AG10803 (cell line): Measurements from ENCODE around the gene DSC1.

ENCODE experiments used
- DNase-seq: peaks from one replicate; pipeline ENCODE4 v3.0.0; 2010; ENCODE audit warnings: low read depth
- H3K4me3 ChIP-seq: 2 replicates; pipeline ENCODE4 v1.5.1; 2011; ENCODE audit warnings: mild to moderate bottlenecking, low read length, control low read depth
- TF ChIP-seq, protein P1 (sequence below): conservative IDR thresholded peaks from 2 replicates; pipeline ENCODE4 v1.5.1; 2011; ENCODE audit warnings: mild to moderate bottlenecking, low read length, control low read depth, inconsistent platforms

DSC1 gene

DNA sequence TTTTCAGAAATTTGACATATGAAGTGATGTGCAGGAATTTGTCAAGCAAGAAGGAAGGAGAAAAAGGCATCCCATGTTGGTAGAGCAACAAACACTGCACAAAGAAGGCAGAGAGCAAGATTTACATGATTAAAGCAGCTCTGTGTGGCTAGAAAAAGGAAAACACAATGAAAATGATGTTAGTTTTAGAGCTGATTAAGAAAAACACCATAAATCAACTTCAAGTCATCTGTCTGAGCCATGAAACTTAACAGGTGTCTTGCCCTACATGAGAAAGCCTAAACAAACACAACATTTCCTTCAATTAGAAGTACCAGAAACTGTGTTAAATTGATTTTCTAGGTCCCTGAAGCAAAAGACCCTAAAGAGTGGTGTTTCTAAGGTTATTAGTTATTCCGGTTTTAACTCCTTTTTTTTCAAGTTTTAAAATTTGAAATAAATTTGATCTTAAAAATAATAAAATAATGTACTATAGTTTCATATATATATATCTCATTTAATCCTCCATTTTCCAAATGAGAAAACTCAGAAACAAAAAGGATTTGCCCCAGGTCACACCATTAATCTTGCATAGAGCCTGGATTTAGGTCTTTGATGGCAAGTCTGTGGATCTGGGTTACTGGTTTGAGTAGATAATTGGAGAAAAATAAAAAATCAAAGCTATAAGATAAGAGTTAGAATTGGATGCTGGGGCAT is 8.6 kb upstream of the DSC1 start:
- no peak for DNase-seq
- TF ChIP-seq, protein P1, sequence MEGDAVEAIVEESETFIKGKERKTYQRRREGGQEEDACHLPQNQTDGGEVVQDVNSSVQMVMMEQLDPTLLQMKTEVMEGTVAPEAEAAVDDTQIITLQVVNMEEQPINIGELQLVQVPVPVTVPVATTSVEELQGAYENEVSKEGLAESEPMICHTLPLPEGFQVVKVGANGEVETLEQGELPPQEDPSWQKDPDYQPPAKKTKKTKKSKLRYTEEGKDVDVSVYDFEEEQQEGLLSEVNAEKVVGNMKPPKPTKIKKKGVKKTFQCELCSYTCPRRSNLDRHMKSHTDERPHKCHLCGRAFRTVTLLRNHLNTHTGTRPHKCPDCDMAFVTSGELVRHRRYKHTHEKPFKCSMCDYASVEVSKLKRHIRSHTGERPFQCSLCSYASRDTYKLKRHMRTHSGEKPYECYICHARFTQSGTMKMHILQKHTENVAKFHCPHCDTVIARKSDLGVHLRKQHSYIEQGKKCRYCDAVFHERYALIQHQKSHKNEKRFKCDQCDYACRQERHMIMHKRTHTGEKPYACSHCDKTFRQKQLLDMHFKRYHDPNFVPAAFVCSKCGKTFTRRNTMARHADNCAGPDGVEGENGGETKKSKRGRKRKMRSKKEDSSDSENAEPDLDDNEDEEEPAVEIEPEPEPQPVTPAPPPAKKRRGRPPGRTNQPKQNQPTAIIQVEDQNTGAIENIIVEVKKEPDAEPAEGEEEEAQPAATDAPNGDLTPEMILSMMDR = no peak
- H3K4me3 ChIP-seq = no peak overlapping the region

DNA sequence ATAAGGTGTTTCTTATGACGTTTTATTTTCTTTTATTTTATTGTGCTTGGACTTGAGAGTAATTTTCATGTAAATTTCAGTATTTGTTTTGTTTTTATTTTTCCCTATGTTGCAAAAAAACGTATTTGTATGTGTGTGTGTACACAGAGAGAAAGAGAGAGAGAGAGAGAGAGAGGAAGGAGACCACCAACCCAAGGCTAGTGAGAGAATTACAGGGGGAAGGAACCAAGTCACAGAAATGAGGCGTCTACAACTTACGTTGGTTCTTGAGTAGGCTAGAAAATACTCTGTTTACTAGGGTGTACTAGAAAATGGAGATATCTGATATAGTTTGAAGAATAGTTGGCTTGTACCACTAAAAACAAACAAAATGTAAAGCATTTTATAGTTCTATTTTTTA is 7.7 kb upstream of the DSC1 start:
- H3K4me3 ChIP-seq = no peak overlapping the region
- no peak for DNase-seq
- TF ChIP-seq, protein P1 = no peak

DNA sequence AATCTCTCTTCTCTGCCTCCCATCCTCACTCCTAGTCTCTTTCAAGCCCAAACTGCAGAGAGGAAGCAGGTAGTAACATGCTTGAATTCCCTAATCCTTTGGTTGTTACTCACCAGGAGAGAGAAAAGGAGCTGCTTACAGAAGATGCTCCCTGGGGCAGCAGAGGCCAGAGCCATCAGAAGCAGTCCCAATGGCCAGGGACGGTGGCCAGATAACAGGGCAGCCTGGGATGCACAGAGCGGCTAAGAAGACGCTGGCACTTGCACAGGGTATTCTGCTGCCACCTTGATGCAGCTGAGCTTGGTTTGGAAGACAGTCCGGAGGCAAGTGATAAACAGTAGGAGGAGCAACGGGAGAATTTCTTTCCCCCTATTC is 250 bp downstream of the DSC1 start:
- DNase-seq = no peak
- no peak overlapping the region for H3K4me3 ChIP-seq
- TF ChIP-seq, protein P1 = no peak

DNA sequence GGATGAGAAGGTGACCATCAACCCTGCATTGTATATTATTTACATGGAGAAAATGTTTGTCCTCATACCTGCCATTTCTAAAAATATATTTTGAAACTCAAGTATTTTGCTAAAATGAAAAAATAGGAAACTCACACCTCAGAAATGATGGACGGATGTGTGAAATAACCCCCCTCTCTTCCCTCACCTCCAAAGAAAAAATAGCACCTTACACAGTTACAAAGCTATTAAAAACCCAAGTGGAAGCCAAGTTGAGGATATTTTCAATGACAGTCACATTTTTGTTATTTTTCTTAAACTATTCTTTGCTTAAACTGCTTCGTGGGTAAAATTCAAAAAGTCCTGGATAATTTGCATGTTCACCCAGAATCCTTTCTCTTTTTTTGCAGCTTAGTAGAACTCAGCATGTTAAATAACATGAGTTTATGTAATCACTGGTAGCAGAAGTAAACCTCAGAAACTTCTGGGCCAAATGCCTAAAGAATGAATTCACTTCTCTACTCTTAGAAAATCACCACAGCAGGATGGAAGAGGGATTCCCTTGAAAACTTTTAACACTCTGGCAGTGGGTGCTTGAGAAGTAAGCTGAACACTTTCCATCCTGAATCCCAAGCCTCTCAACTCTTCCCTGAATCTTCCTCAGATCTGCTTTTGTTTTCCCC is 768 bp downstream of the DSC1 start:
- TF ChIP-seq, protein P1 = no peak
- H3K4me3 ChIP-seq = no peak overlapping the region
- DNase-seq = no peak

DNA sequence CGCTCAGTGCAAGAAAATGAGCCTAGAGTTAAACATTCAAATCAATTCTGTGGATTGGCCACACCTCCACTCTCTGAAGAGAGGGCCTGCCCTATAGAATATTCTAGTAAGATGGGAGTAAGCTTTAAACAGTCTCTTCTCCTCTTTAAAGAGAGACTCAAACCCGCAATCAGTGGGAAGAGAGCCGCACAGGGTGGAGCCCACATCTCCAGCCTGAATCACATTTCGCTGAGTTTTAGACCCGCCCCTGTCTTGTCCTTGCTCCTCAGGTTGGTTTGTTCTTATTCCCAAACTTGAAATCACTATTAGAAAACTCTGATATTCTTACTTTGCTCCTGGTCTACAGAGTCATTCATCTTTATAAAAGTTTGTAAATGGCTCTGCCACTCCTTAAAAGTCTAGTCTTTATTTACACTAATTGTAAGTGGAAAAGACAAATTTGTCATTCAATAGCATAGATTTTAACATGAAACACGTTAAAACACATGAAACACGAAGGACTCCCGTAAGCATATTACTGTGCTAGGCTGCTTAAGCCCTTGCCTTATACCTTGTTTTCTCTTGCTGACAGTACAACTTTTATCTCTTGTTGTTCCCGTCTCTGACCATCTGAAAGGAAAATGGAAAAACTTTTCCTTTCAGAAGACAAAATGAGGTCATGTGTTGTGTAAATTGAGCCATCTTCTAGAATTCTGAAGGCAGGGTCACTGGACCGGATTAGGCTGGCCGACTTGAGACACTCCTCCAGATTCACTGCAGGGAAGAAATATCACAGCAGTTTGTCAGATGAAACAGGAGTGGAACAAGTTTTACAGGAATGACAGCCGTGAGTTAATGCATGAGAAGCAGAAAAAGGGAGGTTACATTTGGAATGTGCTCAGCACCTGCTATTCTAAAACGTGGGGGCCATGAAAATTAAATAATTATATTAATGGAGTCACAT is 5.6 kb downstream of the DSC1 start:
- H3K4me3 ChIP-seq = no peak overlapping the region
- TF ChIP-seq, protein P1 = no peak
- no peak for DNase-seq

DNA sequence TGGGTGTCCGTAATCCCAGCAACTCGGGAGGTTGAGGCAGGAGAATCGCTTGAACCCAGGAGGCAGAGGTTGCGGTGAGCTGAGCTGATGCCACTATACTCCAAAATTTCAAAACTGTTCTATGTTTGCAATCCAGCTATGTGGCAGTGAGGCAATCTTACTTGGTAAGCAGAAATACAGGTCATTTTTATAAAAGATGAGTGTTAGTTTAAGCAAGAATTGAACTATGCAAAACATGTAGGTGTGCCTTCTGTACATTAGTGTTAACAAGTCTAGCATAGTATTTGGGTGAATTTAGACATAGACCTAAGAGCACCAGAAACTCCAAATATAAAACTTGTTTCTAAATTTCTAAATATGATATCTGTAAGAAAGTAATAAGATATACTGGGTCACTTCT is 7.2 kb downstream of the DSC1 start:
- TF ChIP-seq, protein P1 = no peak
- DNase-seq = no peak
- no peak overlapping the region for H3K4me3 ChIP-seq
